HL-60/S4 treated with retinoic acid at 250 ng/mL for 4 days and 3 days (cell line): Measurements from ENCODE around the gene CDH13.

Experiments
- in situ Hi-C: fragments of 300-500 bp; cut with MboI; formaldehyde crosslinking; loops from 2 replicates; pipeline ENCODE4 v1.7.0; 2022; ENCODE audit warnings: low sequenced_read_pairs

The CDH13 gene

DNA sequence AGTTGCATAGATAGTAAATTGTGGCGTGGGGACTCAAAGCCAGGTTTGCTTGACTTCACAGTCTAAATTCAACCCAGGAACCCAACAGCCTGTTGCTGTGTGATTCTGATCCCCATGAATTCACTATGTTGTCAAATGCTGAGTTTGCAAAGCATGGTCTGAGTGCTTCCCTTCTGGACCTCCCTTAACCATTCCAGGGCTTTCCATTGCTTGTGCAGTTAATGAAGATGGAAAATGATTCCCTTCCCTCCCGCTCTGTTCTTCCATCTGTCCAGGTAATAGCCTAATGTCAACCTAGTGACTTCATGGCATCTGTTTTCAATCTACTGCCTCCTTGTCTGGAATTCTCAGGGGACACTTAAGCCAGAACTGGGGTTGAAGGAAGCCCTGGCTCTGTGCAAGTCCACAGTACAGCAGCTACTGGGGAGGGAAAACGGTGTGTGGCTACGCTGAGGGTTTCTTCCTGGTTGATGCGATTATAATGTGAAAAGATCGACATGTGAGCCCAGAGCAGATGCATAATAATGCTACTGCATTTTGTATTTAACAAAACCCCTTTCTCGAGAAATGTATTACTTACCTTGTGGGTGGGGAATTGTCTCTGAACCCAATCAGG, 206.7 kb downstream of the CDH13 start:
- in situ Hi-C loops: no loop called here

DNA sequence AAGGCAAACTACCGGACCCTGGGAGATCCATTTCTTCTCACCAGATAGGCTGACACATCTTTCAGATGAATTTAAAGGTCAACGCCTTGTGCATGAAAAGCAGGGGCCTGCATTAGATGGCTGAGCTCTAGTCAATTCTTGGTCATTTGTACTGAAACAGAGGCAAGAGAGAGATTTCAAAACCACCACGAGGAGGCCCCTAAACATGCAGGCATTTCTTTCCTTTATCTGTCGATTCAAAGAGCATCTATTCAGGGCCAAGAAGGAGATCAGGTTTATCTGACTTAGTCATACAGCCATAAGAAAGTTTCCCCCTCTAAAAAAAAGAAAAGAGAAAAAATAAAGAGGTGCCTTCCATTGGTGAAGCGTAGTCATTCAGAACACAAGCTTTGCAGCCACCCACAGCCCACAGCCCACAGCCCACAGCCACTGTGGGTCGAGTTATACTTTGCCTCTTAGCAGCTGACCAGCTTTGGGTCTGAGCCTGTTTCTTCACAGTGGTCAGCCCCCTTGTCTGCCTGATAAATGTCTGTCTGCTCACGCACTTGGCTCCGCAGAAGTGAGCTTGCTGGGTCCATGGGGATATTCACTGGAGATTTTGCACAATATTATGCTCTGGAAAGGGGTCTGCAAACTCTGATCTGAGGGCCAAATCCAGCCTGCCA, 207.5 kb downstream of the CDH13 start:
- in situ Hi-C loops: no loop called here

DNA sequence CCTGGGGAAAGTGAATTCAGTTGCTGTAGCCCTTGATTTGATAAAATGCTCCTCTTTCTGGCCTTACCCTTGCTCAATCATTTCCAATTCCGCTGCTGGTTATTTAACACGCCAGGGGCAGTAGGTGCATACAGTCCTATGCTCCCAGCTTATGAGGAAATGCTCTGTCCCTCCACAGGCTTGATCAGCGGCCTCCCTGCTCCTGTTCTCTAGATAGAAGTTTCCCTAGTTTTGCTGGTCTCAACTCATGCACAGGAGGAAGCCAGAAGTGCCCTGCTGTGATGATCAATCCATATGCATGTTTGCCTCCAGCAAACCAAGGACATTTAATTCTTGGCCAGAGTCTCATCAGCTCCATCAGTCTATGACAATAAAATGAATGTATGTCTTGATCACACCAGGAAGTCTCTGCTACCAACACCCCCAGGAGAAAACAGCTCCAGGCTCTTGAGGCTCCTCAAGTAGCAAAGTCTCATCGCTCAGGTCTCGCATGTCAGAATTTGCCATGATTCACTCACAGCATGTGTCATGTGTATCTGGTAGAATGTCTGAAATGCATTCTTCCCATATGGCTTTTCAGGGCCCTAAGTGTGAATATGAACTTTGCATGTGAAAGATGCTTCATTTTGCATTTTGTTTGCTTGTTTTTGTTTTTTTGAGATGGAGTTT, 208.9 kb downstream of the CDH13 start:
- in situ Hi-C loops: no loop called here

DNA sequence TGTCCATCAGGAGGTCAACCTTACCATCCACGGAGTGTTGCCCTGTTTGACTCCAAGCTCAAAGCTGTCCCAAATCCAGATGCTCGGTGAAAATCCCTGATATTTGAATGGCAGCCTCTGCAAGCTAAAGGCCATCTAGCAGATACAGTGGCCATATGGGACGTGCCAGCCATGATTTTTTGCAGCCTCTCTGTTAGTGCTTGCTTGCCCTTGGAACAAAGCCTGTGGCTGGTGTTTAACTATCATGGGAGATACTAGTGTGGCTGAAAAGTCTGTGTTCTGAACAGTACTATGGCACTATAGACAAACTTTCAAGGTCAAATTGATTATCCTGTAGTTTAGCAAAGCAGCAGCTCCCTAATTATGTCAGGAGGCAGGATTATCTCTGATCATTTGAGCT, 214.3 kb downstream of the CDH13 start:
- in situ Hi-C loops: no loop called here

DNA sequence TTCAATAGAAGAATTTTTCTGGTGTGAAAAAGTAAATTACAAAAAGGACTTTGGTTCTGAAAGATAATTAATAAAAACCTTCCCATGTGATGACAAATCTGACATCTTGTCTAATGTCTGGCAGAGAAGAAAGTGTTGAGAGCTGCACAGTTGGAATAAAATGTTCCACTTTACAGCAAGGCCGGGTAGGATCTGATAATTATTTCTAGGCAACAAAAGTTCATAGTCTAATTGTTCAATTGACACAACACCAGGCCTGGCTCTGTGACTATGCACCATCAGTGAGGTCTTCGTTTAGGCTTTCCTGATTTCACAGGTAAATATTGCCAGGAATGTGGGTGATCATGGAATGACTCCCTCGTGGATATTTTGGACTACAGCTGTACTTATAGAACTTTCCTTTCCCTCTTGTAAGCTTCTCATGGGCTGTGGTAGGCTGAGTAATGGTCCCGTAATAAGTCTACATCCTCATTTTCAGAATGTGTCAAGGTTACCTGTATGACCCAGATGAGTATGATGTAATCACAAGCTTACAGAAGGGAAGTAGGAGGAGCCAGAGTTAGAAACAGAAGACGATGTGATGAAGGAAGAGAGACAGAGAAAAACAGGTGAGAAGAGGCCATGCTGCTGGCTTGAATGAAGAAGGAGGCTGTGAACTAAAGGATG, 217.0 kb downstream of the CDH13 start:
- in situ Hi-C loops: no loop called here

DNA sequence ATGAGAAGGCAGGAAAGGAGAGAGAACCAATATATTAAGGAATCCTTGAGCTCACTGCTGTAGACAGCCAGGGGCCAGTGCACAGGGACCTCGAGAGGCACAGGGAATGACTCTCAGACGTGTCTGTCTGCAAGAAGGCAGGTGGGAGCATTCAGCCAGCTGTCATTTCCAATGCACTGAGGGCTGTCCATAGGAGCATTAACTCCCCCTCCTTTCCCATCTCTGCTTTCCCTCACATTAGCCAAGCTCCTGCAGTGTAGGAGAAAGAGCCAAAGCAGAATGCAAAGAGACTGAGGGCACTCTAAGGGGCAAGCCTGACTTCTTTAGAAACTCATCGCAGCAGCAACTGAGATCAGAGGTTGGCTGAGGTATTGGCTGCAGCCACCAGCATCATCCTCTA, 218.3 kb downstream of the CDH13 start:
- in situ Hi-C loops: no loop called here

DNA sequence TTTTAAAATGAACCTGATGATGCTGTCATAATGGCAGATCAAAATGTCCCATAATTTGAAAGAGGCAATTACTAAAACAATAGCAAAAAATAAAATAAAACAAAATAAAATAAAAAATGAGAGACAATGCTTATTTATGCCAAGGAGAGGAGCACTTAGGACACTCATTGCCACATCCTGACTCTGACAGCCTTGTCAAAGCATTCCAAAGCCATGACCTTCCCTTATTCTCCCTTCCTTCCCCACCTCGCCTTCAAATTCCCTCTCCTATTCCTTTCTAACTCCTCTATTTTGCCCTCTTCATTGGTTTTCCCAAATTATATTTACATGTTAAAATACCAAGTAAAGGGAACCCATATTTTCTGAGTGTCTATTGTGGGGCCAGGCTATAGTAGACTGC, 220.0 kb downstream of the CDH13 start:
- in situ Hi-C loops: no loop called here

DNA sequence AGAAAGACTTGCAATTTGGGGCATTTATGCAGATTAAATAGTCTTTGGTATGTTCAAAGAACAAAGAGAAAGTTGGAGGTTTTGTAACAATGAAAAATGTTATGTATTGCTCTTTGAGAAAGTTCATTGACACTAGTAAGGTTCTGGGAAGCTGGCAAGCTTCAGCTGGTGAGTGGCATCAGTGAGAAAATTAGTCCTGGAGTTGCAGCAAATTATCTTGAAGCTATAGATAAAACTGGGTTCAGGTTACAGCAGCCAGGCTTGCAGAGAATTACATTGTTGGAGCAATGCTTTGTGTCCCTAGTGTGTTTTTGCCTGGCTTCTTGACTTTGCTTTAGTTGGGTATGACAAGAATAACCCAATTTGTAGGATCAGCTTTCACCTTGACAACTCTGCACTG, 221.2 kb downstream of the CDH13 start:
- in situ Hi-C loops: no loop called here

DNA sequence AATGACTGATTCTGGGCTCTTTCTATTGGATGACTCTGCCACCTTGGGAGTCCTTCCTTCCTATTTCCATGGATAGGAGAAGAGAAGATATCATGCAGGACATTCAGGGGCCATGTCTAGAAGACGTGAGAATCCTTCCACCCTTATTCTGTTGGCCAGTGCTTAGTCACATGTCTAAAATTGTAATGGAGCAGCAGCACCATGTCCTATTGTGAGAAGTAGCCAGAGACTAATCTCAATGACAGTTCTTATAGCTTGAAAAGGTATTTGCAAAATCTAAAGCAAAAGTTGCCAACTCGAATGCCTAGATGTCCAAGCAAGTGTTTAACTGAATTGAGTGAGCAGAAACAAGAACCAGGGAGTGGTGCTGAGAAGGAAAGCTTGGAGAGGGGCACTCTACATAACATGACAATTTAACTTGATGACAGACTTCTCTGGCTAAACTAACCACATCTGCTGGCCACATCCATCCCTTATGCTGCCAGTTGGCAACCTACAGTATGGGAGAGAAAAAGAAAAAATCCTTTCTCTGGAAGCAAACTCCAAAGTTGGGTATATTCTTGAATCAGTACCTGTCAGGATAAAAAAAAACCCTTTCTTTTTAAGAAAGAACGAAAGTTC, 225.7 kb downstream of the CDH13 start:
- in situ Hi-C loops: no loop called here

DNA sequence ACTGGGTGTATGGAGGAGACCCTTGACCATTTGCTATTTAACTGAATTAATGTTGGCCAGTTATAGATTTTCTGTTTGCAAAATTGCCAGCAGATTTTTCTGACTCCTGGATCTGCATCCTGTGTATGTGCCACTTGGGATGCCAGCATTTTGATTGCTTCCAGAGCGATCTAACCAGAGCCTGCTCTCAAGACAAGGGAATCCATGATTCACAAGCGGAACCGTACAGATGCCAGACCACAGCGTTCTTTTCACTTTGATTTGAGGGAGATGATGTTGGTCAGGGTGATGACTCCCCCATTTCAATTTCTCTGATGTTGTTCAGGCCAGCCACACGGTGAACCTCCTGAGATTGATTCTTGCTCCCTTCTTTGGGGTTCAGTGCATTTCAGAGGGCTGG, 228.7 kb downstream of the CDH13 start:
- in situ Hi-C loops: no loop called here

DNA sequence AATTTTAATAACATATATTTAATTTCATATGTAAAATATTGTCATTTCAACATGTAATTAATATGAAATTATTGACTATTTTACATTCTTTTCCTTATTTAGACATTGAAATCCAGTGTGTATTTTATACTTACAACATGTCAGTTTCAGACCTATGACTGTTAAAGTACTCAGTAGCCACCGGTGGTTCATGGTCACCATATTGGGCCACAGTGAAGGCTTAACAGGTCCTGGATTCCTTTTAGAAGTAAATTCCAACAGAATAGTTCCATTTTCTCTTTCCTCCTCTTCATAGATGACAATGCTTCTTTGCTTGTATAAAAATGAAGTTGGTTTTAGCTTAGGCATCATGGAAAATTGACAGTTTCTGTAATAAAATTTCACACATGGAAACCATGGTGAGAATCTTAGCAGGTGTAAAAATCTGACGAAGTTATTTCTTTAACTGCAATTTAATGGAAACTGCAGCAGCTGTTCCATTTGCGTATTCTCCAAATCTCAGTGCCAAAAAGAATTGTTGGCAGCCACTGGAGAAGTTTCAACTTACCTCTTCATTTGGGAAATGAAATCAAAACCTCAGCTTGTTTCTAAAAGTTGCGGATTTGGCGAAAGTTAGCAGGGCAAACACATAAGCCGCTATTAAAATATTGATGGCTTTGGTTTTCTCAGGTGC, 231.1 kb downstream of the CDH13 start:
- in situ Hi-C loops: no loop called here

DNA sequence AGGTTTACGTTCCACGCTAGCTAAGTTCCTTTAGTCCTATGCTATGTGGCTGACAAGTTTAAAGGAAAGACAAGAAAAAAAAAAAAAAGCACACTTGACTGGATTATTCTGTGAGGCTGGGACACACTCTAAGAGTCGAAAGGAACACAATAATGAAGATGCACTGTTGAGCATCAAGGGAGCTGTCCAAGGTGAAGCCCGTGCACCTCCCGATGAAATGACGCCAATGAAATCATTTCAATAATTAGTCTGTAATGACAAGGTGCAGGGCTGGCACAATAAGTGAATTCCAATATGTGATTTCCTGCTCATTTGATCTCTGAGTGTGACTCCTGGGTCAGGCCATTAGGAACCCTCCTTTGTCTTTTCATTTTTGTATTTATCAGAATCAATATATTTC, 232.9 kb downstream of the CDH13 start:
- in situ Hi-C loops: no loop called here

DNA sequence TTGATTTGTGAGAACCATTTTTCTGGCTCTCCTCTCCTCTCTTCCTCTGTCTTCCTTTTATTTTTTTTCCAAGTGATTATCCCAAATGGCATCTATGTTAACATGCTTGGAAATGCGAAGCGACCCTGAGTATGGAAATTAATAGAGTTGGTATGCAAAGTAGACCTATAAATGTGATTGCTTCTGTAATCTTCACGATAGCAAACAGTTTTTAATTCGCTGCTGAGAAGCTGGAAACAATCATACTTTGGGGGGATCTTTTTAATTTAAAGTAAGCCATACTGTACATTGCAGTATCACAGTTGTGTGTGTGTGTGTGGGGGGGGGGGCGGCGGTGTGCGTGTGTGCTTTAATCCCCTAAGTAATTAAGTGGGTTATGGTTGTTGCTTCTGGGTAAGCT, 233.3 kb downstream of the CDH13 start:
- in situ Hi-C loops: no loop called here

DNA sequence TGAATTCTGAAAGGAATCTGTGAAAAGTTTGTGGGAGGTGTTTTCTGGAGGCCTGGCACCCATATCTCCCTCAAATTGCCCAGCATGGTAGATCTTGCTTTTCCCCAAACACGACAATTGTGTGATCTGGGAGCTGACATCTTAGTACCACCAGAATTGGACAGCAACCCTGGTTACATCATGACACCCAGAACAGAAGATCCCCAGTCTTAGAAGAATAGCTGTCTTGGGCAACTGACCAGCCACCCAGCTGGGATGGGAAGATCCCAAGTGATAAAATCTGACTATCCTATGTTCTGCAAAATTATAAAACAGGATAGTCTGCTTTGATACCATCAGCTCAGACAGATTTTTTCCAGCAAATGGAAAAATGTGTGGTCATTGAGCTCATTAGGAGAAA, 235.3 kb downstream of the CDH13 start:
- in situ Hi-C loops: no loop called here

DNA sequence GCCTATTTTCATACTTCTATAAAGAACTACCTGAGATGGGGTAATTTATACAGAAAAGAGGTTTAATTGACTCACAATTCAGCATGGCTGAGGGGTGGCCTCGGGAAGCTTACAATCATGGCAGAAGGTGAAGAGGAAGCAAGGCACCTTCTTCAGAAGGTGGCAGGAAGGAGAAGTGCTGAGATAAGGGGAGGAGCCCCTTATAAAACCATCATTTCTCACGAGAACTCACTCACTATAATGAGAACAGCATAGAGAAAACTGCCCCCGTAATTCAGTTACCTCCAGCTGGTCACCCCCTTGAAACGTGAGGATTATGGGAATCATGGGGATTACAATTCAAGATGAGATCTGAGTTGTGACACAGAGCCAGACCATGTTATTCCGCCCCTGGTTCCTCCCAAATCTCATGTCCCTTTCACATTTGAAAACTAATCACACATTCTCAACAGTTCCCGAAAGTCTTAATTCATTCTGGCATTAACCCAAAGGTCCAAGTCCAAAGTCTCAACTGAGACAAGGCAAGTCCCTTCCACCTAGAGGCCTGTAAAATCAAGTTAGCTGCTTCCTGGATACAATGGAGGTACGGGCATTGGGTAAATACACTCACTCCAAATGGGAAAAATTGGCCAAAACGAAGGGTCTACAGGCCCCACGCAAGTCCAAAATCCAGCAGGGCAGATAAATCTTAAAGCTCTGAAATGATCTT, 237.7 kb downstream of the CDH13 start:
- in situ Hi-C loops: no loop called here

DNA sequence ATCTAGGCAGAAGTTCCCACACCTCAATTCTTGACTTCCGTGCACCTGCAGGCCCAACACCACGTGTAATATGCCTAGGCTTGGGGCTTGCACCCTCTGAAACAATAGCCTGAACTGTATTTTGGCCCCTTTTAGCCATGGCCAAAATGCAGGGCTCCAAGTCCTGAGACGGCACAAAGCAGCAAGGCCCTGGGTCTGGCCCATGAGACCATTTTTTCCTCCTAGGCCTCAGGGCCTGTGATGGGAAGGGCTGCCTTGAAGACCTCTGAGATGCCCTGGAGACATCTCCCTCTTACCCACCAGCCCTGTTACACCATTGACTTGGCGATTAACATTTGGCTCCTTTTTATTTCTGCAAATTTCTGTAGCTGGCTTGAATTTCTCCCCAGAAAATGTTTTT, 238.6 kb downstream of the CDH13 start:
- in situ Hi-C loops: no loop called here

DNA sequence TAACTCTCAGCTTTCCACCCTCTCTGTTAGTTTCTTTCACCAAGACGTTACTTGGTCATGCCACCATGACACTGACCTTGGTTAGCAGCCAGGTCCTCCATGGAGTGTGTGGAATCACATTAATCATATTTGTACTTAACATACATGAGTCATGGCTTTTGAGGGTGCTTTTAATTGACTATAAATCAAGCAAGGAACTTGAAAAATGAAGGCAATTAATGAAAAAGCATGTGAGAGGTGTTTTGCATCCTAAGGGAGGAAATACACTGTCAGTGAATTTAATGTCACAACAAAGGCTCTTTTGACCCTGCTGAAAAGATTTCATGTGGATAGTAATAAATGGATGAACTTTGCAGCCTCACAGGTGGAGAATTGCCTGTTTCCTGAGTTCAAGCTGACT, 240.7 kb downstream of the CDH13 start:
- in situ Hi-C loops: no loop called here

DNA sequence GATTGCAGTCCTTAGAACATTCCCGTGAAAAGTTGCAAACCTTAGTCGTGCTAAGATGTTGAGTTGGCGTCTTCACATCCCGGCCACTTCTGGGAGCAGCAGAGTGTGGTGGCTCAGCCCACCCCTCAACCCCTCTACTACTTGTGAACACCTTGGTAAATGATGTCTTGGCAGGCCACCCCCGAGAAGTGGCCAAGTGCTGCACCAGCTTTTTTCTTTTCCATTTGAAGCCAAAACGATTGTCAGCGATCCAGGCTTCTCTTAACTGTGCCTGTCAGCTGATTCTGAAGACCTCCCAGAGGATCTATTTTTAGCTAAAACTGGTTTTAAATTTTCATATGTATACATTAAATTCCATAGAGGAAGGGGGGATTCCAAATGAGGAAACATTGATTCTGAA, 247.5 kb downstream of the CDH13 start:
- in situ Hi-C loops: no loop called here

DNA sequence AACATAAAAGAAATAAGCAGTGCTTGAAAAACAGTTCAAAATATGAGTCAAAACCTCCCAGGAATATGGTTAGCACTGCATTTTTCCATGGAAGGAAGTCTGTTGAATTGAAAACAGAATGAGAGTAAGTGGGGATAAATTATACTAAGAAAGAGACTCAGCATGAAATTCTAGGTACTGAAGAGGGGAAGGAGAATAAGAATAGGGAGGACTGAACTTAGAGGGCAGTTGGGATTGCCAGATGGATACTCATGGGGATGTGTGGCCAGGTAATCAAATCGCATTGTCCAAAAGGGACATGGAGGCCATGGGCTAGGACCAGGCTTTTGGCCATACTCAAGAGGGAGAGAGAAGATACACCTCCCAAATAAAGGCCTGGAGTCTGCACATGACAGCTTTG, 247.9 kb downstream of the CDH13 start:
- in situ Hi-C loops: no loop called here

DNA sequence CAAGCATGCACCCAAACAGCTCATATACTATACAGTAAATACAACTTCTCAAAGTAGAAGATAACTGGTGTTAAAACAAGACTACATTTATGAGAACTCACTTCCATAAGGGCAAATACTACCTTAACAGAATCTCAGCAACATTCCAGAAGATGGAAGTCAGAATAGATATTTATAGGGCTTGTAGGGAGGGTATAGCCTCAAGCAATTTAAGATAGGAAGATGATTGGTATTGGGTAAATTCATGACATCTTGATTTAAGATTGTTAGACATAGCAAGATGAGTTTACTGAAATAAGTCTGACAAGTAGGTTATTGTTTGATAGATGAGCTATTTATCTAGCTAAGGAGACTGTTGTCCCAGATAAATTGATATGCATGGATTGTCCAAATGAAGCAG, 250.2 kb downstream of the CDH13 start:
- in situ Hi-C loops: no loop called here
